Measurements from ENCODE around the gene RAB6A.
"Not testable (repeated sequence)": the region's sequence is repeated elsewhere in the genome, so short reads cannot be mapped to it uniquely, and the experiment has no call there.

Gene RAB6A

GRCh38 chr11:73762732-73763131 is 1.9 kb upstream of the RAB6A start:
- DNase-seq (ENCODE audit: low read depth), result no peak

- DNase-seq (ENCODE audit: low read depth), result no peak
Measured at GRCh38 chr11:73761403-73761945, 600 bp upstream of the RAB6A start.

- DNase-seq (ENCODE audit: low read depth), result peak; percentile 42
Measured at GRCh38 chr11:73760135-73760678, 667 bp downstream of the RAB6A start.

- no peak for DNase-seq (ENCODE audit: low read depth)
Measured at GRCh38 chr11:73759610-73760134, 1.2 kb downstream of the RAB6A start.

DNA sequence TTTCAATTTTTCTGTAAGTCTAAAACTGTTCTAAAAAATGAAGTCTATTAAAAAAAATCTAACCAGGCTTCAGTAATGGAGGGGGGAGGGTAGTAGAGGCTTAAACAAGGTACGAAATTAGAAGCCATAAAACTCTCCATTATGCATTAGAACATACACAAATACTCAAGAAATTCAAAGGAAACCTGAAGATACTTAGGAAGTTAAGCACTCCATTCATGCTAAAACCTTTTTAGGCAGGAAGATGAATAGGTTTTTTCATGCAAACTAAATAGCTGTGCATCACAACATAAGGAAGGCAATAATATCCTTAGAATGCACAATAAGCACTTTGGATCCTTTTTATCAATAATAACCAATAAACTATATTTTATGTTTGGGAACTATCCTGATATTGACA is 2.4 kb downstream of the RAB6A start:
- no peak for DNase-seq (ENCODE audit: low read depth)

DNA sequence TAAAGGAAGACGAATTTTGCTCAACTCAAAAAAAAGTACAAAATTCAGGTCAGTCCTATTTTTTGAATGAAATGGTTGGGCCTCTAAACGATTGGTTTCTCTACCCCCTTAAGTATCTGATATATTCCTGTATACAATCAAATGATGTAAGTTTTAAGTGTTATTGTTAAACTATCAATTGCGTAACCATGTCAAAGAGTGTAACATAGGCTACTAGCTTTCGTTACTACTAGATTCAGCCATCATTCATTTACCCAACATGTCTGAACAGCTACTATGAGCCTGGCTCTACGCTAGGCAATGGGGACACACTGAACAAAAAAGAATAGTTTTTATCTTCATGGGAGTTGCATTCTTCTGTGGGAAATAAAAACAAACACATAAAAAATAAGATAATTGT is 3.3 kb downstream of the RAB6A start:
- no peak for DNase-seq (ENCODE audit: low read depth)

- DNase-seq (ENCODE audit: low read depth), result no peak
Measured at GRCh38 chr11:73755670-73756069, 5.2 kb downstream of the RAB6A start.

- no peak for DNase-seq (ENCODE audit: low read depth)
Measured at GRCh38 chr11:73753938-73754337, 6.9 kb downstream of the RAB6A start.

GRCh38 chr11:73752903-73753302 is 8.0 kb downstream of the RAB6A start:
- DNase-seq (ENCODE audit: low read depth), result no peak

DNA sequence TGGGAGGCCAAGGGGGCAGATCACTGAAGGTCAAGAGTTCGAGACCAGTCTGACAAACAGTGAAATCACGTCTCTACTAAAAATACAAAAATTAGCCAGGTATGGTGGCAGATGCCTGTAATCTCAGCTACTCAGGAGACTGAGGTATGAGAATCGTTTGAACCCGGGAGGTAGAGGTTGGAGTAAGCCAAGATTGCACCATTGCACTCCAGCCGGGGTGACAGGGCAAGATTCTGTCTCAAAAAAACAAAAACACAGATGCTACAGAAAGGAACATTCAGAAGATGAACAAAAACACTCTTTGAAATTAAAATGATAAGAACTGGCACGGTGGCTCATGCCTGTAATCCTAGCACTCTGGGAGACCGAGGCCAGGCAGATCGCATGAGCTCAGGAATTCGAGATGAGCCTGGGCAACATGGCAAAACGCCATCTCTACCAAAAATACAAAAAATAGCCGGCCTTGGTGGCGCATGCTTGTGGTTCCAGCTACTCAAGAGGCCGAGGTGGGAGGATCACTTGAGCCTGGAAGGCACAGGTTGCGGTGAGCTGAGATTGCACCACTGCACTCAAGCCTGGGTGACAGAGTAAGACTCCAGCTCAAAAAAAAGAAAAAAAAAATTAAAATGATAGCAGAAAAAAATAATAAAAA is 8.5 kb downstream of the RAB6A start:
- no peak for DNase-seq (ENCODE audit: low read depth)

DNA sequence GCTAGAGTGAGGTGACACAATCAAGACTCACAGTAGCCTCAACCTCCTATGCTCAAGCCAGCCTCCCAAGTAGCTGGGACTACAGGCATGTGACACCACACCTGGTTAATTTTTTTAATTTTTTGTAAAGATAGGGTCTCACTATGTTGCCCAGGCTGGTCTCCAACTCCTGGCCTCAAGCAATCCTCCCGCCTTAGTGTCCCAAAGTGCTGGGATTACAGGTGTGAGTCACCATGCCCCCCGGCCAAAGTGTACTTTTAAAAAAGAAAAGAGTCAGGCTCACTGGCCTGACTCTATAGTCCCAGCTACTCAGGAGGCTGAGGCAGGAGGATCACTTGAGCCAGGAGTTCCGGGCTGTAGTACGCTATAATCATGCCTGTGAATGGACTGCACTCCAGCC is 10.0 kb downstream of the RAB6A start:
- DNase-seq (ENCODE audit: low read depth), result not testable (repeated sequence)

GRCh38 chr11:73750228-73750627 is 10.6 kb downstream of the RAB6A start:
- no peak for DNase-seq (ENCODE audit: low read depth)

DNA sequence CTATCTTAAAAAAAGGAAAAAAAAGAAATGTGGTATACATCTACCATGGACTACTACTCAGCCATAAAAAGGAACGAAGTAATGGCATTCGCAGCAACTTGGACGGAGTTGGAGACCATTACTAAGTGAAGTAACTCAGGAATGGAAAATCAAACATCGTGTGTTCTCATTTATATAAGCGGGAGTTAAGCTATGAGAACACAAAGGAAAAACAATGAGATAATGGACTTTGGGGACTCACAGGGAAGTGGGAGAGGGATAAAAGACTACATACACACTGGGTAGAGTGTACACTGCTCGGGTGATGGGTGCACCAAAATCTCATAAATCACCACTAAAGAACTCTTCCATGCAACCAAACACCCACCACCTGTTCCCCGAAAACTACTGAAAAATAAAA is 11.8 kb downstream of the RAB6A start:
- no peak for DNase-seq (ENCODE audit: low read depth)

DNA sequence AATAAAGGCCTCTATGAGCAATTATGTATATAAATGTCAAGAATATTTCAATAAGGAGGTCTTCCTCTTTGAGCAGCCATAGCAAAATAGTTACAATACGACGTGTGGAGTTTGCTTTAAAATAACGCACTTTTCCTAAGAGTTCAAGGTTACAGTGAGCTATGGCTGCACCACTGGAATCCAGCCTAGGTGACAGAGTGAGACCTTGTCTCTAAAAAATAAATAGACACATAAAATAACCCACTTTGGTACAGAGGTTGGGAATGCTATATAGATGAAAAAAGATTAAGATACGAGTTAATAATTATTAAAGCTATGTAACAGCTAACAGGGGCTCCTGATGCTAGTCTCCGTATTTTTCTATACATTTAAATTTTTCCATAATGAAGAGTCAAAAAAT is 12.6 kb downstream of the RAB6A start:
- DNase-seq (ENCODE audit: low read depth), result no peak

DNA sequence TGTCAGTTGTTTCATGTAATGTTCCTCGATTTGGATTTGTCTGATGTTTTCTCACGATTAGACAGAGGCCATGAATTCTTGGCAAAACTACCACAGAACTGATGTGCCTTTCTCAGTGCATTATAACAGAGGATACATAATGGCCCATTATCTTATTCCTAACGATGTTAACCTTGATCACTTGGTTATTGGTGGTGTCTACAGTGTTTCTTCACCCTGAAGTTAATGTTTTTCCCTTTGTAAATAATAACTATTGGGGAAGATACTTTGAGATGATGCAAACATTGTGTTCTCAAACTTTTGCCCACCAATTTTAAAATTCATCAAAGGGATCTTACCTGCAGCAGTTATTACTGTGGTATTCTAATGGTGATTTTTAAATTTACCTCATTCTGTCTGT is 13.1 kb downstream of the RAB6A start:
- no peak for DNase-seq (ENCODE audit: low read depth)

- no peak for DNase-seq (ENCODE audit: low read depth)
Measured at GRCh38 chr11:73746701-73747100, 14.2 kb downstream of the RAB6A start.

DNA sequence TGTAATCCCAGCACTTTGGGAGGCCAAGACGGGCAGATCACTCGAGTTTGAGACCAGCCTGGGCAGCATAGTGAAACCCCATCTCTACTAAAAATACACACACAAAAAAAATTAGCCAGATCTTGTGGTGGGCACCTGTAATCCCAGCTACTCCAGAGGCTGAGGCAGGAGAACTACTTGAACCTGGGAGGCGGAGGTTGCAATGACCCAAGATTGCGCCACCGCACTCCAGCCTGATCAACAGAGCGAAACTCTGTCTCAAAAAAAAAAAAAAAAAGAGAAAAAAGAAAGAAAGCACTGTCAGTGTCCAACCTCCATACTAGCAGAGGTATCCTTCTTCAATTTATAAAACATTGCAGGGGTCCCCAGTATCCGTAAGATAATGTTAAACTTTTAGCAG is 17.8 kb downstream of the RAB6A start:
- no peak for DNase-seq (ENCODE audit: low read depth)

DNA sequence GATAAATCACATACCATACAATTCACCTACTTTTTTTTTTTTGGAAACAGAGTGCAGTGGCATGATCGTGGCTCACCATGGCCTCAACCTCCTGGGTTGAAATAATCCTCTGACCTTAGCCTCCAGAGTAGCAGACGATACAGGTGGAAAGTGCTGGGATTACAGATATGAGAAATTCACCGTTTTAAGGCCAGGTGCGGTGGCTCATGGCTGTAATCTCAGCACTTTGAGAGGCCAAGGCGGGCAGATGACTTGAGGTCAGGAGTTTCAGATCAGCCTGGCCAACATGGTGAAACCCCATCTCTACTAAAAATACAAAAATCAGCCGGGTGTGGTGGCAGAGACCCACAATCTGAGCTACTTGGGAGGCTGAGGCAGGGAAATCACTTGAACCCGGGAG is 24.9 kb downstream of the RAB6A start:
- not testable (repeated sequence) for DNase-seq (ENCODE audit: low read depth)

GRCh38 chr11:73734993-73735392 is 25.9 kb downstream of the RAB6A start:
- no peak for DNase-seq (ENCODE audit: low read depth)

DNA sequence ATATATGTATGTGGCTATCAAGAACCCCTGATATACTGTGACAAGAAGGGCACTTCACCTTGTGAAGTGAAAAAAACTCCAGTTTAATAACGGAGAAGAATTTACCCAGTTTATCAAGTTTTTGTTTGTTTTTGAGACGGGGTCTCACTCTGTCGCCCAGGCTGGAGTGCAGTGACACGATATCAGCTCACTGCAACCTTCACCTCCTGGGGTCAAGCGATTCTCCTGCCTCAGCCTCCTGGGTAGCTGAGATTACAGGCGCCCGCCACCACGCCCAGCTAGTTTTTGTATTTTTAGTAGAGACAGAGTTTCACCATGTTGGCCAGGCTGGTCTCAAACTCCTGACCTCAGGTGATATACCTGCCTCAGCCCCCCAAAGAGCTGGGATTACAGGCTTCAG is 26.9 kb downstream of the RAB6A start:
- DNase-seq (ENCODE audit: low read depth), result not testable (repeated sequence)

- DNase-seq (ENCODE audit: low read depth), result not testable (repeated sequence)
Measured at GRCh38 chr11:73732936-73733335, 27.9 kb downstream of the RAB6A start.

DNA sequence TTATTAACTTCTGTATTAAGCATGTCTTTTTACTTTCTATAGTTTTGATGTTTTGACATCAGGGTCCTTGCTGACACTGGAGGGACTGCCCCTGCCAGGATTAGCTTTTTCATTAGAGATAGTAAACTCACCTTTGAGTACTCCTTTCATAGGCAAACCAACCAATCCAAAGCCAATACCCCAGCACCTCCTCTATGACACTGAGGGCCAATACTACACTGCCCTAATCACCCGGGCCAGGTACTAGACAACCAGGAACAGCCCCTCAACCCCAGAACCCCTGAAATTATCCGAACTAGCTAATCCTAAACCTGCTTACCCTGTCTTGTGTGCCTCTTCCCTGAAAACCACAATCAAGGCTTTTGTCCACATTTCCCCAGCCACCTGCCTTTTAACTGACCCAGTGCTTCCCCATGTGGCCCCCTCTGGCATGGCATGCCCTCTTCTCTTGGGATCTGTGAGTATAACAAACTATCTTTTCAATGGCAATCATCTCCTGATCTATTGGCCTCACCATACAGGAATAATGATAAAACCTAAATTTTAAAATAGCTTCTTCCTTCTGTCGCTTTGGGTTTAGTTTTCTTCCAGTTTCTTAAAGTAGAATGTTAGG is 31.2 kb downstream of the RAB6A start:
- no peak for DNase-seq (ENCODE audit: low read depth)

GRCh38 chr11:73728000-73728399 is 32.9 kb downstream of the RAB6A start:
- DNase-seq (ENCODE audit: low read depth), result no peak
